ENCODE results near the gene QRFPR.
"Not testable (repeated sequence)": the region's sequence is repeated elsewhere in the genome, so short reads cannot be mapped to it uniquely, and the experiment has no call there.

Gene QRFPR

DNA sequence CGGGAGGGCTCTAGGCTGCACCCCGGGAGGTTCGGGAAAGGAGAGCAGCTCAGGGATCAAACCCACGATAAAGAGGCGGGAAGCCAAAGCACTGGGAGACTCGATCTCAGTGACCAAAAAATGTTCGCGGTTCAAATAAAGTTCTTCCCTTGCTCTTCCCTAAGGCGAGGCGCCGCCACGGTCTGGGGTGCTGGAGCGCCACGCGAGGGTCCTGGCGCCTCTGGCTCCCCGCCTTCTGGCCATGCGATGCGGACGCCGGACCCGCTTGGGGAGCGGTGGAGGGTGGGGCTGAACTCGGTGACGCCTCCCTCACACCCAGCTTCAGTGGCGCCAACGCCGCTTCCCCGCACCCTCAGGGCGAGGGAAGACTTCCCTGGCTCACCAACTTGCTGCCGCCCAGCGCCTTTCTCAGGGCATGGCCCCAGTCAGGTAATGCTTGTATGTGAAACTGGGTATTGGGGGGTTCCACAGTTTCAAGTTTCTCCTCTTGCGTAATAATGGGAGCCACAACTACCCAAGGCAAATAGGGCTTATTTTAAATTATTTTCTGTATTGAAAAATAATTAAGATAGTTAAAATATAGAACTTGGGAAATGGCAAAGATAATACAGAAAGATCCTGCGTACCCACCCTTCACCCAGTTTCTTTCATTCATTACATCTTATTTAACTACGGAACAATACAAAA lies at the start of gene QRFPR:
TSS of gene QRFPR (minus strand) at position 243 of the 687 bp plus-strand sequence. CDS start 371 bp downstream, outside the sequence.
- peak; percentile 32 for DNase-seq

- DNase-seq = no peak
These were observed 47.9 kb upstream of the QRFPR start for GRCh38 chr4:121428721-121429120.

- no peak for DNase-seq
These were observed 40.8 kb upstream of the QRFPR start for GRCh38 chr4:121421594-121421993.

GRCh38 chr4:121411151-121411744 lies 30.4 kb upstream of the QRFPR start:
- no peak for DNase-seq

DNA sequence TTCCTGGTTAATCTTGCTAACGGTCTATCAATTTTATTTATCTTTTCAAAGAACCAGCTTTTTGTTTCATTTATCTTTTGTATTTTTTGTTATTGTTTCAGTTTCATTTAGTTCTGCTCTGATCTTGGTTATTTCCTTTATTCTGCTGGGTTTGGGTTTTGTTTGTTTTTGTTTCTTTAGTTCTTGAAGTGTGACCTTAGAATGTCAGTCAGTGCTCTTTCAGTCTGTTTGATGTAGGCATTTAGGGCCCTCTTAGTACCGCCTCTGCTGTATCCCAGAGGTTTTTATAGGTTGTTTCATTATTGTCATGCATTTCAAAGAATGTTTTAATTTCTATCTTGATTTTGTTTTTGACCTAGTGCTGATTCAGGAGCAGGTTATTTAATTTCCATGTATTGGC lies 27.7 kb upstream of the QRFPR start:
- DNase-seq = not testable (repeated sequence)

- no peak for DNase-seq
These were observed 19.8 kb upstream of the QRFPR start for GRCh38 chr4:121400632-121401031.

GRCh38 chr4:121397941-121398601 lies 17.3 kb upstream of the QRFPR start:
- no peak for DNase-seq

GRCh38 chr4:121397434-121397833 lies 16.6 kb upstream of the QRFPR start:
- DNase-seq = no peak

GRCh38 chr4:121392426-121393086 lies 11.7 kb upstream of the QRFPR start:
- no peak for DNase-seq

GRCh38 chr4:121390335-121390734 lies 9.5 kb upstream of the QRFPR start:
- DNase-seq = no peak

GRCh38 chr4:121379276-121379675 lies 1.5 kb downstream of the QRFPR start:
- no peak for DNase-seq

GRCh38 chr4:121377076-121377475 lies 3.7 kb downstream of the QRFPR start:
- no peak for DNase-seq

GRCh38 chr4:121376556-121376955 lies 4.3 kb downstream of the QRFPR start:
- no peak for DNase-seq

DNA sequence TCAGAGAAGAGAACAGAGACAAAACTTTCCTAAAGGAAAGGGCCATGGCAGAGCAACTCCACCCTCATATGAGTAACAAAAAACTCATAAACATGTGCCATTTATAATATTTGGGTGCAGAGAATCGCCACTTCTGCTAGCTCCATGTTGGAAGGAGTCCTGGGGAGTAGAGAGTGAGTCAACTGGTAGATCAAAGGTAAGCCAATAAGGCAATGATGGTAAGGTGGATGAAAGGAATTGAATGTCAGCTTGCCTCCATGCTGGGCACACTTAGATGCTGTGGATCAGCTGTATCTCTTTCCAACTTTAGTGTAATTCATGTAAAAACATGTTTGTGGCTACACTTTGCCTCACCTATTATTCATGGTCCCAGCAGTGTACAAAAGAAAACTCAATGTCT lies 4.7 kb downstream of the QRFPR start:
- no peak for DNase-seq

DNA sequence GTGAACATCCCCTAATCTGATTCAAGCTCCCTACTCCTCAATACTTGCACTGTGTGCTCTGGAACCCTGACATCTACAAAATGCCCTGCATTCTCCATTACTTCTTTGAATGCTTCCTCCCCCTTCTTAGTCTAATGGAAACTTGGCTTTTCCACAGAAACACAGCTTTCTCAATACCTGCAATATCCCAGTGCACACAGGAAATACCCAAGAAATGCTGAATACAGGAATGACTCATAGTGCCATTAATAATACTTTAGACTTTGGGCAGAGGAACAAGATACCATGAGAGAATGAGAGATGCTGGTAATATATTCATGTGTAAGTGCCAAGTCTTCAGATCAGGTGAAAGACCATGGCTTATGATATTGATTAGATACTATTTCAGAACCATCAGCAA lies 5.6 kb downstream of the QRFPR start:
- DNase-seq = no peak

- no peak for DNase-seq
These were observed 7.0 kb downstream of the QRFPR start for GRCh38 chr4:121373841-121374240.

- DNase-seq = peak; percentile 18
These were observed 10.0 kb downstream of the QRFPR start for GRCh38 chr4:121370729-121371325.

DNA sequence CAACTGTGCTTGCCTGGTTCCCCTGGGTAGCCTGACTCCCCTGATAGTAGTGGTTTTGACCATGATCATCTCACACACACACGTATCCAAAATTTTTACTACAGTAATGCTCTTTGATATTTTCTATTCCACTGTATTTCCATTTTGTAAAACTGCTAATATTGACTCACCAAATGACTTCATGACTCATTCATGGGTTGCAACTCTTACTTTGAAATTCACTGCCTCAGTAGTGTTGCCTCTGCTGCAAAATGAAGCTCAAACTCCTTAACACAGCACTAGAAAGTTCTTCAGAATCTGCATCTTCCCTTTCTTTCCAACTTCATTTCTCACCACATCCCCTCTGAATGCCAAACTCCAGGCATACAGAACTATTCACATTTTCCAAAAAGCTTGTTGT lies 20.3 kb downstream of the QRFPR start:
- DNase-seq = no peak

DNA sequence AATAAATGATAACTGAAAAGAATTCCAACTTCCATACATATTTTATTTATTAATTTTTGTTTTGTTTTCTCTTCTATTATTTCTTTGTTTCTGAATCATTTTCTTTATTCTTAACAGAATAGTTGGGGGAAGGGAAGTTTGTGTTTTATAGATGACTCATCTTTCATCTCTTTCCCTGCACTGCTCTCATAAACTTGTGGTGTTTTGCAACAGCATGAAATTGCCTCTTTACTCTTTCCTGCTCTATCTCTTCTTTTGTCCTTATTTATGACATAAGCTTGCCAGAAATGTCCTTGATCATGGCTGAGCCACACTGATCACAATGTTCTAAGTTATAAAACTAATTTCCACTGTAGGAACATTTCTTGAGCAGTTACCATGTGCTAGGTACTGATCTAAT lies 22.3 kb downstream of the QRFPR start:
- no peak for DNase-seq

- no peak for DNase-seq
These were observed 27.6 kb downstream of the QRFPR start for GRCh38 chr4:121353213-121353612.

GRCh38 chr4:121344098-121344497 lies 36.7 kb downstream of the QRFPR start:
- DNase-seq = no peak

DNA sequence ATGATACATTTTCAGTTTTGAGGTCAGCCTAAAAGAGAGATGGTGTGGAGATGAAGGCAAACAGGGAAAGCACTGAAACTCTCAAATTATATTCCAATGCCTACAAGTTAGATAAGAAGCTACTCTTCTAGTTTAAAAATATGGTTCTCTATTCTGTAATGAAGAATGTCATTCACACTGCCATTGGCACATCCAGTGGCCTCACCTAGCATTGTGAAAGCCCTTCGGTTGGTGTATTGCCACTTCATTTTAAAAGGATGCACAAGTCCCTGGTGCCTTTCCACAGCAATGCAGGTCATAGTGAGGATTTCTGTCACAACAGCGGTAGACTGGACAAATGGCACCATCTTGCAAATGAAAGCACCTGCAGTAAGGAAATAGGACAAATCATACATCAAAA lies 40.6 kb downstream of the QRFPR start:
- no peak for DNase-seq

- DNase-seq = no peak
These were observed 41.0 kb downstream of the QRFPR start for GRCh38 chr4:121339824-121340223.
